GM23338 (cell line): ENCODE measurements around the gene PDGFC. TPM values are rescaled to one million over a fixed set of nuclear protein-coding genes. Genes with fewer than 3 reads are reported as not detected.
A peak's percentile ranks its signal among the peaks of the same experiment; 100 is the strongest.

Experiments
- ATAC-seq: fragments of 200-7000 bp; cut with Tn5 transposase; 3 replicates; pipeline ENCODE4 v1.9.1; 2020
- DNase-seq: peaks from one replicate; pipeline ENCODE4 v3.0.0-alpha.2; 2015; ENCODE audit warnings: low spot score
- H2AFZ ChIP-seq: fragments of 200-600 bp; sonication (generic); 2 replicates; pipeline ENCODE4 v1.8.0; 2016; ENCODE audit warnings: antibody characterized with exemption, mild to moderate bottlenecking, moderate library complexity
- H3F3A ChIP-seq: fragments of 200-600 bp; sonication (generic); replicated peaks from 2 replicates; pipeline ENCODE4 v1.8.0; 2017; ENCODE audit warnings: antibody characterized with exemption, mixed run types, low read depth
- H3K27ac ChIP-seq: fragments of 200-600 bp; sonication (generic); 2 replicates; pipeline ENCODE4 v1.6.1; 2016; ENCODE audit warnings: low read depth
- H3K27me3 ChIP-seq: fragments of 200-600 bp; sonication (generic); 2 replicates; pipeline ENCODE4 v1.8.0; 2016; ENCODE audit warnings: mild to moderate bottlenecking, mixed run types, moderate library complexity; ENCODE audit not compliant: insufficient read depth
- H3K36me3 ChIP-seq: fragments of 200-600 bp; sonication (generic); 2 replicates; pipeline ENCODE4 v1.8.0; 2016; ENCODE audit warnings: mild to moderate bottlenecking; ENCODE audit not compliant: insufficient read depth
- H3K4me1 ChIP-seq: fragments of 200-600 bp; sonication (generic); 2 replicates; pipeline ENCODE4 v1.8.0; 2016; ENCODE audit warnings: mild to moderate bottlenecking, moderate library complexity; ENCODE audit not compliant: insufficient read depth
- H3K4me2 ChIP-seq: fragments of 200-600 bp; sonication (generic); 2 replicates; pipeline ENCODE4 v1.7.1; 2017; ENCODE audit warnings: mixed run types
- H3K4me3 ChIP-seq: fragments of 200-600 bp; sonication (generic); 2 replicates; pipeline ENCODE4 v1.6.1; 2016; ENCODE audit warnings: mixed run types
- H3K79me2 ChIP-seq: fragments of 200-600 bp; sonication (generic); replicated peaks from 2 replicates; pipeline ENCODE4 v1.8.0; 2017; ENCODE audit warnings: mild to moderate bottlenecking; ENCODE audit not compliant: insufficient read depth
- H3K9me2 ChIP-seq: fragments of 200-600 bp; sonication (generic); 2 replicates; pipeline ENCODE4 v1.8.0; 2017; ENCODE audit not compliant: insufficient read depth
- H4K20me1 ChIP-seq: fragments of 200-600 bp; sonication (generic); replicated peaks from 2 replicates; pipeline ENCODE4 v1.8.0; 2017; ENCODE audit warnings: mild to moderate bottlenecking; ENCODE audit not compliant: insufficient read depth
- H3K27ac Mint-ChIP-seq: 2 replicates; pipeline ENCODE4 v1.8.0; 2020; ENCODE audit warnings: inconsistent platforms, mild to moderate bottlenecking, moderate library complexity, mixed read lengths
- H3K27me3 Mint-ChIP-seq: 3 replicates; pipeline ENCODE4 v1.8.0; 2022; ENCODE audit warnings: low read depth, mild to moderate bottlenecking, moderate library complexity, mixed read lengths, inconsistent platforms; ENCODE audit not compliant: insufficient read depth, poor library complexity
- H3K36me3 Mint-ChIP-seq: 3 replicates; pipeline ENCODE4 v1.8.0; 2021; ENCODE audit warnings: low read depth, mild to moderate bottlenecking, inconsistent platforms, moderate library complexity, mixed read lengths
- H3K4me1 Mint-ChIP-seq: 3 replicates; pipeline ENCODE4 v1.8.0; 2020; ENCODE audit warnings: mild to moderate bottlenecking, inconsistent platforms, mixed read lengths
- H3K4me3 Mint-ChIP-seq: 3 replicates; pipeline ENCODE4 v1.8.0; 2021; ENCODE audit warnings: moderate library complexity, mild to moderate bottlenecking, inconsistent platforms, mixed read lengths
- H3K9me3 Mint-ChIP-seq: 3 replicates; pipeline ENCODE4 v1.8.0; 2020; ENCODE audit warnings: moderate library complexity, mild to moderate bottlenecking, inconsistent platforms, mixed read lengths
- CREB1 ChIP-seq: fragments of 250-450 bp; sonication (Bioruptor Pico); IDR thresholded peaks from 2 replicates; pipeline ENCODE4 v1.5.0; 2020; ENCODE audit warnings: low read depth, mild to moderate bottlenecking, moderate library complexity
- ETS1 ChIP-seq: IDR thresholded peaks from 2 replicates; pipeline ENCODE4 v1.6.1; 2016; ENCODE audit warnings: antibody characterized with exemption
- EZH2 ChIP-seq: fragments of 200-600 bp; sonication (generic); IDR thresholded peaks from one replicate; pipeline ENCODE4 v1.8.0; 2017; ENCODE audit warnings: antibody characterized with exemption, mild to moderate bottlenecking, low read depth; ENCODE audit not compliant: unreplicated experiment
- EZH2phosphoT487 ChIP-seq: fragments of 200-600 bp; sonication (generic); IDR thresholded peaks from one replicate; pipeline ENCODE4 v1.8.1; 2018; ENCODE audit warnings: antibody characterized with exemption; ENCODE audit not compliant: unreplicated experiment
- JUNB ChIP-seq: IDR thresholded peaks from one replicate; pipeline ENCODE4 v1.6.1; 2016; ENCODE audit warnings: antibody characterized with exemption; ENCODE audit not compliant: unreplicated experiment
- POLR2AphosphoS5 ChIP-seq: IDR thresholded peaks from 2 replicates; pipeline ENCODE4 v1.6.1; 2016; ENCODE audit warnings: antibody characterized with exemption, low read depth
- STAT1 ChIP-seq: IDR thresholded peaks from one replicate; pipeline ENCODE4 v1.6.1; 2016; ENCODE audit warnings: antibody characterized with exemption; ENCODE audit not compliant: unreplicated experiment
- ZNF331 ChIP-seq: fragments of 250-450 bp; sonication (Bioruptor Pico); IDR thresholded peaks from 2 replicates; pipeline ENCODE4 v1.5.0; 2020; ENCODE audit warnings: low read depth, mild to moderate bottlenecking, moderate library complexity
- polyA plus RNA-seq: library from polyadenylated mRNA; unstranded; fragments of >200 nt; fragmentation: Nextera tagmentation; extraction: Ambion mirVana; gene quantifications from 2 replicates; pipeline ENCODE4 v1.2.1, GENCODE V29; 2016
- total RNA-seq: library from RNA; depleted of rRNA; stranded (reverse); fragments of >200 nt; shearing (Covaris generic); gene quantifications from 2 replicates; pipeline ENCODE4 v1.2.3, GENCODE V29; 2014
- TF ChIP-seq, protein P1 (sequence below): fragments of 250-450 bp; sonication (Bioruptor Pico); IDR thresholded peaks from 2 replicates; pipeline ENCODE4 v1.5.0; 2020; ENCODE audit warnings: mild to moderate bottlenecking, moderate library complexity

PDGFC gene
- total and polyA plus RNA-seq, 2 experiments from 2014 or later = 1.3 to 3.4 TPM

GRCh38 chr4:156961196-156962057 lies 10.2 kb downstream of the PDGFC start:
- TF ChIP-seq ZNF331 (CRISPR knock-in tag) (no peak), STAT1 (no peak), JUNB (no peak)
- Histone ChIP-seq H3K27ac (no peak overlapping the region), H3K79me2 (no peaks in the 10 kb centered on the region), H3K4me3 (no peak overlapping the region), H3K4me2 (no peak overlapping the region), H3K4me1 (peaks cover 4% of the 10 kb centered on the region; the same call in 1 of the 2 replicates), H3K9me2 (no peaks in the 10 kb centered on the region), H3K36me3 (no peaks in the 10 kb centered on the region), H4K20me1 (no peaks in the 10 kb centered on the region), H2AFZ (no peak overlapping the region), H3K27me3 (no peaks in the 10 kb centered on the region), H3F3A (no peaks in the 10 kb centered on the region)
- Mint-ChIP-seq H3K36me3 (no peaks in the 10 kb centered on the region), H3K27ac (no peak overlapping the region), H3K9me3 (no peaks in the 10 kb centered on the region), H3K4me1 (peaks cover 12% of the 10 kb centered on the region), H3K4me3 (no peak overlapping the region), H3K27me3 (peaks cover 3% of the 10 kb centered on the region)
- ATAC-seq (no peak), DNase-seq (no peak)

DNA sequence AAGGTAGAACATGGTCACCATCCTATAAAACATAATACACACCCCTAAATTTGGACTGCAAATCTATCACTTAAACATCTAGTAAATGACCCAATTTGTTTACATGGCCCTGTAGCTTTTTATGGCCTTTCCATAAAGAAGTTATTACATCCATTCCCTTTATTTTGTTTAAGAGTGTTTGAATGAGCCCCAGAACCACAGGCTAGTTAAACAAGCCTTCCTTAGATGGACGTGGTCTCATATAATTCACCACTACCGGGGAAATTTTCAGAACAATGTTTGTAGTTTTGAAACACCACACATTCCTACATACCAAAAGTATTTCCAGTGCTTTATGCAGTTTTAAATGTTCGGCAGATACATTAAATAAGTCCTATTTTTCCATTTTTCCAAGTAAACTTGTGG lies 12.3 kb downstream of the PDGFC start:
- Histone ChIP-seq H3F3A (no peaks in the 10 kb centered on the region), H3K9me2 (no peaks in the 10 kb centered on the region), H3K4me3 (no peak overlapping the region), H3K36me3 (no peaks in the 10 kb centered on the region), H3K27ac (no peak overlapping the region), H4K20me1 (no peaks in the 10 kb centered on the region), H3K4me2 (no peak overlapping the region), H3K27me3 (no peaks in the 10 kb centered on the region), H3K4me1 (peaks cover 4% of the 10 kb centered on the region; the same call in 1 of the 2 replicates), H2AFZ (no peak overlapping the region), H3K79me2 (no peaks in the 10 kb centered on the region)
- H3K4me1 Mint-ChIP-seq = peaks cover 12% of the 10 kb centered on the region
- no peak for DNase-seq
- H3K27me3 Mint-ChIP-seq = peaks cover 3% of the 10 kb centered on the region
- H3K36me3 Mint-ChIP-seq = no peaks in the 10 kb centered on the region
- H3K27ac Mint-ChIP-seq = 0 out of 2 replicates have a peak overlapping the region, but pooled peaks have one; percentile 21
- ATAC-seq = no peak
- no peaks in the 10 kb centered on the region for H3K9me3 Mint-ChIP-seq
- TF ChIP-seq POLR2AphosphoS5 (no peak), ETS1 (no peak), JUNB (no peak), EZH2 (no peak), EZH2phosphoT487 (no peak), CREB1 (CRISPR knock-in tag) (no peak)
- TF ChIP-seq, protein P1, sequence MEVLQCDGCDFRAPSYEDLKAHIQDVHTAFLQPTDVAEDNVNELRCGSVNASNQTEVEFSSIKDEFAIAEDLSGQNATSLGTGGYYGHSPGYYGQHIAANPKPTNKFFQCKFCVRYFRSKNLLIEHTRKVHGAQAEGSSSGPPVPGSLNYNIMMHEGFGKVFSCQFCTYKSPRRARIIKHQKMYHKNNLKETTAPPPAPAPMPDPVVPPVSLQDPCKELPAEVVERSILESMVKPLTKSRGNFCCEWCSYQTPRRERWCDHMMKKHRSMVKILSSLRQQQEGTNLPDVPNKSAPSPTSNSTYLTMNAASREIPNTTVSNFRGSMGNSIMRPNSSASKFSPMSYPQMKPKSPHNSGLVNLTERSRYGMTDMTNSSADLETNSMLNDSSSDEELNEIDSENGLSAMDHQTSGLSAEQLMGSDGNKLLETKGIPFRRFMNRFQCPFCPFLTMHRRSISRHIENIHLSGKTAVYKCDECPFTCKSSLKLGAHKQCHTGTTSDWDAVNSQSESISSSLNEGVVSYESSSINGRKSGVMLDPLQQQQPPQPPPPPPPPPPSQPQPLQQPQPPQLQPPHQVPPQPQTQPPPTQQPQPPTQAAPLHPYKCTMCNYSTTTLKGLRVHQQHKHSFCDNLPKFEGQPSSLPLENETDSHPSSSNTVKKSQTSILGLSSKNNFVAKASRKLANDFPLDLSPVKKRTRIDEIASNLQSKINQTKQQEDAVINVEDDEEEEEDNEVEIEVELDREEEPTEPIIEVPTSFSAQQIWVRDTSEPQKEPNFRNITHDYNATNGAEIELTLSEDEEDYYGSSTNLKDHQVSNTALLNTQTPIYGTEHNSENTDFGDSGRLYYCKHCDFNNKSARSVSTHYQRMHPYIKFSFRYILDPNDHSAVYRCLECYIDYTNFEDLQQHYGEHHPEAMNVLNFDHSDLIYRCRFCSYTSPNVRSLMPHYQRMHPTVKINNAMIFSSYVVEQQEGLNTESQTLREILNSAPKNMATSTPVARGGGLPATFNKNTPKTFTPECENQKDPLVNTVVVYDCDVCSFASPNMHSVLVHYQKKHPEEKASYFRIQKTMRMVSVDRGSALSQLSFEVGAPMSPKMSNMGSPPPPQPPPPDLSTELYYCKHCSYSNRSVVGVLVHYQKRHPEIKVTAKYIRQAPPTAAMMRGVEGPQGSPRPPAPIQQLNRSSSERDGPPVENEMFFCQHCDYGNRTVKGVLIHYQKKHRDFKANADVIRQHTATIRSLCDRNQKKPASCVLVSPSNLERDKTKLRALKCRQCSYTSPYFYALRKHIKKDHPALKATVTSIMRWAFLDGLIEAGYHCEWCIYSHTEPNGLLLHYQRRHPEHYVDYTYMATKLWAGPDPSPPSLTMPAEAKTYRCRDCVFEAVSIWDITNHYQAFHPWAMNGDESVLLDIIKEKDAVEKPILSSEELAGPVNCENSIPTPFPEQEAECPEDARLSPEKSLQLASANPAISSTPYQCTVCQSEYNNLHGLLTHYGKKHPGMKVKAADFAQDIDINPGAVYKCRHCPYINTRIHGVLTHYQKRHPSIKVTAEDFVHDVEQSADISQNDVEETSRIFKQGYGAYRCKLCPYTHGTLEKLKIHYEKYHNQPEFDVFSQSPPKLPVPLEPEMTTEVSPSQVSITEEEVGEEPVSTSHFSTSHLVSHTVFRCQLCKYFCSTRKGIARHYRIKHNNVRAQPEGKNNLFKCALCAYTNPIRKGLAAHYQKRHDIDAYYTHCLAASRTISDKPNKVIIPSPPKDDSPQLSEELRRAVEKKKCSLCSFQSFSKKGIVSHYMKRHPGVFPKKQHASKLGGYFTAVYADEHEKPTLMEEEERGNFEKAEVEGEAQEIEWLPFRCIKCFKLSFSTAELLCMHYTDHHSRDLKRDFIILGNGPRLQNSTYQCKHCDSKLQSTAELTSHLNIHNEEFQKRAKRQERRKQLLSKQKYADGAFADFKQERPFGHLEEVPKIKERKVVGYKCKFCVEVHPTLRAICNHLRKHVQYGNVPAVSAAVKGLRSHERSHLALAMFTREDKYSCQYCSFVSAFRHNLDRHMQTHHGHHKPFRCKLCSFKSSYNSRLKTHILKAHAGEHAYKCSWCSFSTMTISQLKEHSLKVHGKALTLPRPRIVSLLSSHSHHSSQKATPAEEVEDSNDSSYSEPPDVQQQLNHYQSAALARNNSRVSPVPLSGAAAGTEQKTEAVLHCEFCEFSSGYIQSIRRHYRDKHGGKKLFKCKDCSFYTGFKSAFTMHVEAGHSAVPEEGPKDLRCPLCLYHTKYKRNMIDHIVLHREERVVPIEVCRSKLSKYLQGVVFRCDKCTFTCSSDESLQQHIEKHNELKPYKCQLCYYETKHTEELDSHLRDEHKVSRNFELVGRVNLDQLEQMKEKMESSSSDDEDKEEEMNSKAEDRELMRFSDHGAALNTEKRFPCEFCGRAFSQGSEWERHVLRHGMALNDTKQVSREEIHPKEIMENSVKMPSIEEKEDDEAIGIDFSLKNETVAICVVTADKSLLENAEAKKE = no peak
- no peak overlapping the region for H3K4me3 Mint-ChIP-seq
